Fibroblast of skin of right quadriceps (primary cell): ENCODE results near the gene GTF2A1.
A peak's percentile ranks its signal among the peaks of the same experiment; 100 is the strongest.

Experiments used
- DNase-seq: peaks from one replicate; pipeline ENCODE4 v3.0.0-alpha.2; 2013

GTF2A1 gene

GRCh38 chr14:81172881-81173280, 47.9 kb downstream of the GTF2A1 start:
- DNase-seq = peak; percentile 8

DNA sequence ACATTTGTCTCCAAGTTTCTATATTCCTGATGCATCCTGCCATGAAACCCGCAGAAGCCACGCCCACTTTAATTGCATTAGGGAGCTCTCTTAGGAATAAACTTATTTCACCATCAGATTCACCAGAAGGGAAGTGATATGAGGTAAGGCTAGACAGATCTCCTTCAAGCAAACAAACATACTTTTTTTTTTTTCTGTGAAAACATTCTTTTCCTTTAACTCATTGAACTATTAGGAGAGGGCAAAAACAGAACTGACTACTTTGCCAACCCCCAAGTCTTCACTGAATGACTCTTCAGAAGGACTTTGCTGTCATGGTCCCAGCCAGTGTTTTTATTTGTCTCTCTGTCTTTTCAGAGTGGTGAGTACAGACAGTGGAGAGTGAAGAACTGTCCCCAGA, 48.4 kb downstream of the GTF2A1 start:
- DNase-seq = peak; percentile 3

- no peak for DNase-seq
These were observed 49.9 kb downstream of the GTF2A1 start for GRCh38 chr14:81170829-81171195.

DNA sequence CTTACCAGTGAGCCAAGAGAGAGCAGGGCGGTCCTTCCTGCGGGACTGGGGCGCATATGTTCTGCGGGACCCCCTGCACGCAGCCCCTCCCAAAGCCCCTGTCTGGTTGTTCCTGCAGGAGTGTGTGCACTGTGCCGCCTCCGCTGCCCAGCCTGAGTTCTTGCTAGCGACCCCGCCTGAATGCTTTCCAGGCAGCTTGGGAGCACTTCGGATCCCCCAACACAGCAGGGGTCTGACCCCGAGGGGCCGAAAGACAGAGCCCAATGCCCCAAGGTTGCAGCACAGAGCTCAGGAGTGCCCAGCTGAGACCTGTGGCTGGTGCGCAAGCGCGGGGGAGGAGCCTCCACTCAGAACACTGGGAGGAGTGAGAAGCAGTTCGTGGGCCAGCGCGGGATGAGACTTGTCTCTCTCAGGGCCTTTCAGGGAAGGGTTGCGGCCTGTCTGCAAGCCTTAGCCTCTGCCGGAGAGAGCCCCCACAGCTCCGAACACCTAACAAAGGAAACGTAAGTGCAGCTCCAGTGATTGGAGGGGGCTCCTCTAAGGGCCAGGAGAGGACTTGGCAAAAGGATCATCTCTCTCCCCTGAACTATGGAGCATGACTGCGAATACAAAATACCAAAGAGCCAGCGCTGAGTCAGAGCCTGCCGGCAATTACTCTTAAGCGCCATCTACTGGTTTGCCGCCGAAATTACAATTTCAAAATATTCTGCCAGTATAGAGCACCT, 50.5 kb downstream of the GTF2A1 start:
- peak; percentile 83 for DNase-seq

DNA sequence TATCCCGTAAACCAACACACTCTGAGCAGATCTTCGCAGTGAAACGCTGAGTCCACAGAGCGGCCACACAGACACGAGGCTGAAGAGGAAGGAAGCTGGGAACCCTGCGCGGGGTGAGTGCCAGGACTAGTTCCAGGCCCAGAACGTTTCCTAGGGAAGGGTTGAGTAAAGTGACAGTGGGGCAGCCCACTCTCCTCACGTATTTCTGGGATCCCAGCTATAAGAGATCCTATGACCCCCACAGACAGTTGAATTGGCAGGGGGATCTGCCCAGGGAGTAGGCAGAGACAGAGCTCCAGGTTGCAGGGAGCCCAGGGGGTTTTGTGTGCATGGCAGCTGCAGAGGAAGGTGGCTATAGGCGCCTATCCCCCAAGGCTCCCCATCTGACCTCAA, 51.1 kb downstream of the GTF2A1 start:
- DNase-seq = peak; percentile 14

- no peak for DNase-seq
These were observed 51.5 kb downstream of the GTF2A1 start for GRCh38 chr14:81169267-81169666.

DNA sequence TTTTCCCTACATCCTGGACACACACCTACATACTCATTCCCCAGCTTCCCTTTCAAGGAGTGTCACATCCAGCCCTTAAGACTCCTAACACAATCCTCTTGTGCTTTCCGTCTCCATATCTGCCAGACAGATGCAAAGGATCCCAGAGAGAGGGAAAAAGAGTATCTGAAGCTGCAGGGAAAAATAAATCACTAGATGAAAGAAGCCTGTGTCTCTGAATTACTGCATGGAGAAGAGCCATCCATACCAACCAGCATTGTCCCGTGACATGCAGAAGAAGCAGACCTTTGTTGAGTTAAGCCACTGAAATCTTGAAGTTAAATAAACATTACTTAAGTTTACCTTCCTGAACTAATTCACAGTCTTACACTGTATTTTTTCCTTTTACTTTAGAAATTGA, 54.6 kb downstream of the GTF2A1 start:
- DNase-seq = no peak

GRCh38 chr14:81165188-81165587, 55.6 kb downstream of the GTF2A1 start:
- no peak for DNase-seq

GRCh38 chr14:81164167-81164774, 56.5 kb downstream of the GTF2A1 start:
- peak; percentile 62 for DNase-seq

DNA sequence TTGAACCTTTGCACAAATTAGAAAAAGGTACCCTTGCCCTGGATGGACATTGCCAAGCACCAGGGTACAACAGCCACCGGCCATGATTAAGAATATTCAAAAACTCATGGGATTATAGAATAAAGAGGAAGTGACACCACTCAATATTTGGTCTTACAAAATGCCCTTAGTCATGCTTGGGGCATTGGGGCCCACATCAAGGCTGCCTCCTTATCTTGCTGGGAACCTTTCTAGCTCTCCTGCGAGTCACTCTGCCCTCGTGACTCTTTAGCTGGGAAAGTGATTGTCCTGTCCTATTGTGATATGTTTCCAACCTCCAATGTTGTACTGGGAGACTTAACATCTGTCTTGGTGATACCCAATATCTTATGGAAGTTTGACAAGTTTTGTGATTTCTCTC, 57.8 kb downstream of the GTF2A1 start:
- DNase-seq = no peak

- DNase-seq = no peak
These were observed 59.0 kb downstream of the GTF2A1 start for GRCh38 chr14:81161749-81162148.

DNA sequence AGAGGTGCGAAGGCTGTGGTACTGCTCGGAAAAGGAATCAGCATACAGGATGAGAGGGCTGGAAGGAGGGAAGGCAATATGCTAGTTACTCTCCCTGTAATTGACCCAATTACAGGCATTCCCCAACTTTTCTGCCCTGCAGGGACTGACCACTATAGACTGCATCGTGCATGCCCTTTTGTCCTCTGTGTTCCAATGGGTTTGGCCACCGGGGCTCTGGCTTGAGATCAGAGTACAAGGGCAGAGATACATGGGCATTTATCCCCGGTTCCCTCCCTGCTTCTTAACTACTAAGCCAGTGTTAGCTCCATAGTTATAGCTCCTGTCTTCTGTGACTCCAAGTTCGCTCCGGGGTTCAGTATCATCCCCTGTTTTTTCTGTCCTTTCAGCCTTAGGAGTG, 59.7 kb downstream of the GTF2A1 start:
- no peak for DNase-seq

- no peak for DNase-seq
These were observed 63.3 kb downstream of the GTF2A1 start for GRCh38 chr14:81157431-81157830.

GRCh38 chr14:81153187-81153586, 67.6 kb downstream of the GTF2A1 start:
- DNase-seq = no peak

DNA sequence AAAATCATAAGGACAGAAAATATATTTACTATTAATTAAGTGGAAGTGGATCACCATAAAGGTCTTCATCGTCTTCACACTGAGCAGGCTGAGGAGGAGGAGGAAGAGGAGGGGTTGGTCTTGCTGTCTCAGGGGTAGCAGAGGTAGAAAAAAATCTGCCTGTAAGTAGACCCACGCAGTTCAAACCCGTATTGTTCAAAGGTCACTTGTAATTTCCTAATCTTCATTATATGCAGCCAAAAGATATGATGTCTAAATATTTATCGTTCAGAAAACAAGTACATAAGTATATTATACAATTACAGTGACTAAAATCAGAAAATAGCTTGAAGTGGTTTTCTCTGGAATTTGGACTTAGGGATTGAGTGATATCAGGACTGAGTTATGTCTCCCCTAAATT, 72.1 kb downstream of the GTF2A1 start:
- no peak for DNase-seq

- no peak for DNase-seq
These were observed 73.4 kb downstream of the GTF2A1 start for GRCh38 chr14:81147140-81147897.

- DNase-seq = no peak
These were observed 75.7 kb downstream of the GTF2A1 start for GRCh38 chr14:81144824-81145603.

- DNase-seq = no peak
These were observed 77.0 kb downstream of the GTF2A1 start for GRCh38 chr14:81143793-81144192.

DNA sequence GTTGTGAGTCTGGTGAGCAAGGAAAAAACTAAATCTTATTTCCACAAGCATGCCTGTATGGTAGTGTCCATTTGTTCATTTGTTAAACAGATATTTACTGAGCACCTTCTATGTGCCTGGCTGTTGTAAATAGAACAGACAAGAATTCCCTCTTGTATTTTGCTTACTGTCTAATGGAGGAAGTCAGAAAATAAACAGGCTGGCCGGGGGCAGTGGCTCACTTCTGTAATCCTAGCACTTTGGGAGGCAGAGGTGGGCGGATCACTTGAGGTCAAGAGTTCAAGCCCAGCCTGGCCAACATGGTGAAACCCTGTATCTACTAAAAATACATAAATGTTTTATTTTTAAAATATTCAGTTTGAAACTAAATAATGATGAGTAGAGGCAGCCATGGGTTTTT, 79.3 kb downstream of the GTF2A1 start:
- no peak for DNase-seq

DNA sequence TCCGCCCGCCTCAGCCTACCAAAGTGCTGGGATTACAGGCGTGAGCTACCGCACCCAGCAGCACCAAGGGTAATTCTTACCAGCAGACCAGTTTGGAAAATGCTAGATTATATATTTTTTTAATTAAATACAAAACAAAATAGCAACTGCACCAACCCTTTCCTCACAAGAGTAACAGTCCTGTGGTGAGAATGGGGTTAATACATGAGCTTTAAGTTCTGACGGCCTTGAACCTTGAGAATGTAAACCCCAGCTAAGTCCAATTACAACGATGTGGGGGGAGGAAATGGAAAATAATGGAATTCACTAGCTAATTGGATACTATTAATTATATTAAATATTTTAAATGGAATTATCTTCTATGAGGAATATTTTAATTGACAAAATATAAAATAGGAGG, 82.3 kb downstream of the GTF2A1 start:
- DNase-seq = no peak

GRCh38 chr14:81137316-81137715, 83.4 kb downstream of the GTF2A1 start:
- peak; percentile 38 for DNase-seq

DNA sequence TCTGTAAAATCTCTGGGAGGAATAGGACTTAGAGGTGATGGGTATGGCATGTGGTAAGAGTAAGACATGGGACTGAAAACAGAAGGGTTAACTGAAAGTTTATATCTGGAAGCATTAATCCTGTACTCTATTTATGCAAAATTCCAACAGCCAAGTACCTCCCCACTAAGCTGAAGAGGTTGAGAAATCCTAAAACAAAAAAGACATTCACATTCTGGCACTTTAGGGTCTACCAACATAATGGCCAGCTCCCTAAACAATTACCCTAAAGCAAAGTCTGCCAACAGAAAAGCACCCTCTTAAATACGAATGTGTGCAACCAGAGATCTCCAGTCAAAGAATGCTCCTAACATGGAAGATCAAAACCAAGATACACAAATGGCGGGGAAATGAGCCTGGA, 87.4 kb downstream of the GTF2A1 start:
- no peak for DNase-seq

- no peak for DNase-seq
These were observed 88.3 kb downstream of the GTF2A1 start for GRCh38 chr14:81132468-81132867.
